Measurements from ENCODE around the gene AKT1S1.

The AKT1S1 gene

DNA sequence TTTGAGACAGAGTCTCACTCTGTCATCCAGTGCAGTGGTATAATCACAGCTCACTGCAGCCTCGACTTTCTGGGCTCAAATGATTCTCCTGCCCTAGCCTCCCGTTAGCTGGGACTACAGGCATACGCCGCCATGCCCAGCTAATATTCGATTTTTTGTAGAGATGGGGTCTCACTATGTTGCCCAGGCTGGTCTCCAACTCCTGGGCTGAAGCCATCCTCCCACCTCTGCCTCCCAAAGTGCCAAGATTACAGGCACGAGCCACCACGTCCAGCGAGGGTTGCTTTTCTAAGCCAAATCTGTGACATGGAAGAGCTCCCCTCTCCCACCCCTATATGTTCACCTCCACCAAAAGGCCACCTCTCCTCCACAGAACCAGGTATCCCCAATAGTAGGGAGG is 40.9 kb upstream of the AKT1S1 start:
- Histone ChIP-seq H3K27me3 (ENCODE audit: control insufficient read depth, insufficient read depth, low read length, poor library complexity, severe bottlenecking) (no peaks in the 10 kb centered on the region), H3K36me3 (ENCODE audit: control insufficient read depth, insufficient read depth, low read length) (peaks cover 19% of the 10 kb centered on the region), H3K9me3 (ENCODE audit: control insufficient read depth, low read length) (no peaks in the 10 kb centered on the region), H3K4me1 (ENCODE audit: control insufficient read depth, insufficient read depth, low read length) (peaks cover 13% of the 10 kb centered on the region), H3K4me3 (ENCODE audit: insufficient read depth, low read depth, low read length) (no peak overlapping the region), H3K27ac (ENCODE audit: insufficient read depth, low read depth, low read length, poor library complexity, severe bottlenecking) (no peak overlapping the region)
- 92% methylated on average over 8 of the region's 8 CpGs for WGBS, 2 experiments

DNA sequence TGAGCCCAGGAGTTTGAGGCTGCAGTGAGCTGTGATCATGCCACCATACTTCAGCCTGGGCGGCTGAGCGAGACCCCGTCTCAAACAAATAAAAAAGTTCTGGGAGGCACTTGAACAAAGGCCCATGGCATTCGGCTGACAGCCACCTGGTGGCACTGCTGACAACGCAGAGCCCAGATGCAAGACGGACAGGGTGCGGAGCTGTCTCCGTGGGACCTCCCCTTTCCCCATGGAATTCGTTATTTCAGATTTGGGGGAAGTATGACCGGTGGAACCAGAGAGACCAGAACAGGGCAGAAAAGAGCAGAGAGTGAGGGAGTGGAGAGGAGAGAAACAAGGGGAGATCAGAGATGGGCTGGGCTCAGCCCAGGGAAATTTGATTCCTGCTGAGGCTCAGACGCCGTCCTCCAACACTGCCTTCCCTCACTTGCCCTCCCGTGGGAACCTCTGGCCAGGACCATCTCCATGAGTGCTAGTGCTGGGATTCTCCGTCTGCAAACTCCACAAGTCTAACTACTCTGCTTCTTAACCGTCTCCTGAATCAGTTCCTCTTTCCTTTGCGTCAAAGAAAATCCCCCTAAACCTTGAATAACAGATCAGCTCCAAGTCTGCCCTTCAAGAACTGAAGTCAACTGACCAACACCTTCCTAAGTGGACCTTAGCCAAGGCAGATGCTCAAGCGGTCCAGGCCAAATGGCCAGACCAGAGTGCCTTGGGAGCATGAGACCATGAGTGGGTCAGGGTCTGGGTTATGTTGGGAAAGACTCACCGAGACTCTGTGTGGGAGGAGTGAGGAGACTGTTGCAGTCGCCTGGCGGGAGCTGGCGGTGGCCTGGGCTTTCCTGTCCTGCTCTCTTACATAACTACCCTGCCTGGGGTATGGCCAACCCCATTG is 39.9 kb upstream of the AKT1S1 start:
- Histone ChIP-seq H3K36me3 (ENCODE audit: control insufficient read depth, insufficient read depth, low read length) (peaks cover 23% of the 10 kb centered on the region), H3K27ac (ENCODE audit: insufficient read depth, low read depth, low read length, poor library complexity, severe bottlenecking) (no peak overlapping the region), H3K4me1 (ENCODE audit: control insufficient read depth, insufficient read depth, low read length) (peaks cover 7% of the 10 kb centered on the region), H3K4me3 (ENCODE audit: insufficient read depth, low read depth, low read length) (no peak overlapping the region), H3K27me3 (ENCODE audit: control insufficient read depth, insufficient read depth, low read length, poor library complexity, severe bottlenecking) (no peaks in the 10 kb centered on the region), H3K9me3 (ENCODE audit: control insufficient read depth, low read length) (no peaks in the 10 kb centered on the region)
- 85 to 87% methylated on average over 21 of the region's 21 CpGs for WGBS, 2 experiments

DNA sequence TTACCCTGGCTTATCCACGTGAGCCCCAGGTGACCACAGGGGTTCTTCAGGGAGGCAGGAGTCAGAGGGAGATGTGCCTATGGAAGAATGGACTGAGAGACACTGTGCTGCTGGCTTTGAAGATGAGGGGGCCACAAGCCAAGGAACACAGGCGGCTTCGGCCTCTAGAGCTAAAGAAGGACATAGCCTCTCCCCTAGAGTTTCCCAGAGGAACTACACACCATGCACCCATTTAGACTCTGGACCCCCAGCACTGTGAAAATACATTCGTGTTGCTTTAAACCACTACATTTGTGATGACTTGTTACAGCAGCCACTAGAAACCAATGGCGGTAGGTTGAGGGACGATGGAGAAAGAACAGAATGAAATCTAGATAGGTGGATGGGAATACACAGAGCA is 38.1 kb upstream of the AKT1S1 start:
- H3K27me3 ChIP-seq (ENCODE audit: control insufficient read depth, insufficient read depth, low read length, poor library complexity, severe bottlenecking), result no peaks in the 10 kb centered on the region
- H3K9me3 ChIP-seq (ENCODE audit: control insufficient read depth, low read length), result no peaks in the 10 kb centered on the region
- peaks cover 23% of the 10 kb centered on the region for H3K36me3 ChIP-seq (ENCODE audit: control insufficient read depth, insufficient read depth, low read length)
- peaks cover 6% of the 10 kb centered on the region for H3K4me1 ChIP-seq (ENCODE audit: control insufficient read depth, insufficient read depth, low read length)
- no peak overlapping the region for H3K4me3 ChIP-seq (ENCODE audit: insufficient read depth, low read depth, low read length)
- WGBS, 2 experiments, result 96 to 97% methylated on average over 6 of the region's 6 CpGs
- H3K27ac ChIP-seq (ENCODE audit: insufficient read depth, low read depth, low read length, poor library complexity, severe bottlenecking), result no peak overlapping the region

DNA sequence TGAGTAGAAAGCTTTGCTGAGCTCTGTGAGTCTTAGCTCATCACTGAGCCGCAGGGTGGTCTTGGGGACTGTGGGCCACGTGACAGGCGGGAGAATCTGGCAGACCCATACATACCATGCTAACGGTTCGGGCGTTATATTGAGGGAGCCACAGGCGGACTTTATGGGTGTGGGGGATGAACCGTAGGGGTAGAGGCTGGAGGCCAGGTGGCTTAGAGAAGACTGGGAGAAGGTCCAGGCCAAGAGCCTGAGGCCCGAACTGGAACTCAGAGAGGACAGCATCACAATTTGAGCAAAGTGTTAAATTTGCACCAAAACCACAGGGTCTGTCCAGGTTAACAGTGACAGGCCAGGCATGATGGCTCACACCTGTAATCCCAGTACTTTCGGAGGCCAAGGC is 36.6 kb upstream of the AKT1S1 start:
- peaks cover 33% of the 10 kb centered on the region for H3K36me3 ChIP-seq (ENCODE audit: control insufficient read depth, insufficient read depth, low read length)
- H3K27me3 ChIP-seq (ENCODE audit: control insufficient read depth, insufficient read depth, low read length, poor library complexity, severe bottlenecking), result no peaks in the 10 kb centered on the region
- H3K4me3 ChIP-seq (ENCODE audit: insufficient read depth, low read depth, low read length), result no peak overlapping the region
- peaks cover 6% of the 10 kb centered on the region for H3K4me1 ChIP-seq (ENCODE audit: control insufficient read depth, insufficient read depth, low read length)
- 95 to 97% methylated on average over 10 of the region's 10 CpGs for WGBS, 2 experiments
- no peaks in the 10 kb centered on the region for H3K9me3 ChIP-seq (ENCODE audit: control insufficient read depth, low read length)
- no peak overlapping the region for H3K27ac ChIP-seq (ENCODE audit: insufficient read depth, low read depth, low read length, poor library complexity, severe bottlenecking)

DNA sequence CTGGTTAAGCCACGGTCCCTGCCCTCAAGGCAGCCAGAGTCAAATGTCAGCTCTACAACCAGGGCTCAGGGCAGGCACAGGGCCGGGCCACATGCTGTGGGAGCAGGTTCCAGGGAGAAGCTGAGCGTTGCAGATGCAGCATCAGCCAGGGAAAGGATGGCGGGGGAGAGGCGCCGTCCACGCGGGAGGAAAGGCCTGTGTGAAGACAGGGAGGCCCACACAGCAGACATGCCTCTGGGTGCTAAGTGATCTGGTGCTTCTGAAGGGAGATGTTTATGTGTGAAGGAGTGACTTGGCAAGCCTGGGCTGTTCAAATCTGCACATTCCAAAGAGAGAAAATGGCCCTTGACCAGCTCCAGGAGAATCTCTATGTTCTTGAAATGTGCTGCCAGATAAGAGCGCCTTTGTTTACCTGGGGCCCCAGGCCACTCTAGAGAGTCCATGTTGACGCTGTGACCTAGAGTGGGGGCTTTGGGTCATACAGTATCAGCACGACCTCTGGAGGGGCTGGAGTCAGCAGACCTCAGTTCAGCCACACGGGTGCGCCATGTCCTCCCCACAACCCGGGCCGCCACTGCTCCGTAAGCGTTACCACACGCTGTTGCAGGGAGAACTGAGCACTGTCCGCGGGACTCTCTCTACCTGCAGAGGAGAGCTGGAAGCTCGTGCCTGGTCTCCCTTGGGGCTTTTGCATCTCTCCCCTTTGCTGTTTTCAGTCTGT is 36.0 kb upstream of the AKT1S1 start:
- Histone ChIP-seq H3K4me1 (ENCODE audit: control insufficient read depth, insufficient read depth, low read length) (peaks cover 6% of the 10 kb centered on the region), H3K36me3 (ENCODE audit: control insufficient read depth, insufficient read depth, low read length) (peaks cover 39% of the 10 kb centered on the region), H3K4me3 (ENCODE audit: insufficient read depth, low read depth, low read length) (no peak overlapping the region), H3K27me3 (ENCODE audit: control insufficient read depth, insufficient read depth, low read length, poor library complexity, severe bottlenecking) (no peaks in the 10 kb centered on the region), H3K9me3 (ENCODE audit: control insufficient read depth, low read length) (no peaks in the 10 kb centered on the region), H3K27ac (ENCODE audit: insufficient read depth, low read depth, low read length, poor library complexity, severe bottlenecking) (no peak overlapping the region)
- 92 to 94% methylated on average over 21 of the region's 21 CpGs for WGBS, 2 experiments

DNA sequence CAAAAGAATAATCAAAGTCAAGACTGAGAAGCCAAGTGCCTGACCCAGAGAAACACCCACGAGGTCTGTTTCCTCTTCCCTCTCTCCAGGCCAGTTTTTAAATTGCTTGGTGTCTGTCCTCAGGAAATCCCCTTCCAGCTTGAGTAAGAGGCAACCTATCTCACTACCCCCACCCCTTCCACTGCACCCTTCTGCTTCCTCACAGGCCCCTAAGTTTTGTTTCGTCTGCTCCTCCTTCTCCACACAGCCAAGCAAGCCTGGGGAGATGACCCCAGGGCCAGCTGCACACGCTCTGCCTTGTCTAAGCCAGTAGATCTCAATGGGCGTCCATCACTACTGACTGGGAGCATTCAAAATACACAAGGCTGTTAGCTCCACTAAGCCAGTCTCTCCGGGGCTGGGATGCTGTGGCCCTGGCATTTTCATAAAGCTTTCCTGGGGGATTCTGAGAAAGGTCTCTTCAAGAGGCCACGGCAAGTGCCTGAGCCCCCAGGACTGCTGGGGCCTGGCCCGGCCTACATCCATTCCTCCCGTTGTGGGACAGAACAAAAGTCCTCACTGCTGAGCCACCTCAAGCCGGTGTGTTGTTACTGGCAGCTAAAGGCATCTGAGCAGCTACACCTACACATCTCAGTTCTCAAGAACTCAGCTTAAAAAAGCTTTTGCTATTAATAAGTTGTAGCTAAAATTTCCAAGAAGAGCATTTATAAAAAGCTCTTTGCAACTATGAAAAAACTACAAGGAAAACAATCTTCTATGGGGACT is 34.4 kb upstream of the AKT1S1 start:
- Histone ChIP-seq H3K27ac (ENCODE audit: insufficient read depth, low read depth, low read length, poor library complexity, severe bottlenecking) (no peak overlapping the region), H3K9me3 (ENCODE audit: control insufficient read depth, low read length) (no peaks in the 10 kb centered on the region), H3K36me3 (ENCODE audit: control insufficient read depth, insufficient read depth, low read length) (peaks cover 53% of the 10 kb centered on the region), H3K27me3 (ENCODE audit: control insufficient read depth, insufficient read depth, low read length, poor library complexity, severe bottlenecking) (no peaks in the 10 kb centered on the region), H3K4me1 (ENCODE audit: control insufficient read depth, insufficient read depth, low read length) (no peaks in the 10 kb centered on the region), H3K4me3 (ENCODE audit: insufficient read depth, low read depth, low read length) (no peak overlapping the region)
- WGBS, 2 experiments, result 78 to 79% methylated on average over 9 of the region's 9 CpGs

DNA sequence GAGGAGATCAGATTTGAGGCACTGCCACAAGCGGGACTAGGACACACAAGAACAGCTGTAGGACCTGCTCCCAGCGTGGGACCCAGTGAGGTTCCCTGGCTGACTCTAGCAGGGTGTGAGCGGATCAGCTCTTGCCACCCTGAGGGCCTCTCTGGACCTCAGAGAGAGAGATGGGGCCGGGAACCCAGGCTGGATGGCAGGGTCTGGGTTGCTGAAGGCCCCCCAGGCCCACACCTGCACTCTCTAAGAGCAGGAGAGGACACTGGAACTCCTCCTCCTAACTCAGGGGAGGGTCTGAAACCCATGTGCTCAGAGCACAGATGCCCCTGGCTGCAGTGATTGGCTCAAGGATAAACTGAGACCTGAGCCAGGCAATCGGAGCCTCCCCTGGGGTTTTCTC is 33.0 kb upstream of the AKT1S1 start:
- no peaks in the 10 kb centered on the region for H3K27me3 ChIP-seq (ENCODE audit: control insufficient read depth, insufficient read depth, low read length, poor library complexity, severe bottlenecking)
- no peak overlapping the region for H3K4me3 ChIP-seq (ENCODE audit: insufficient read depth, low read depth, low read length)
- H3K27ac ChIP-seq (ENCODE audit: insufficient read depth, low read depth, low read length, poor library complexity, severe bottlenecking), result no peak overlapping the region
- H3K9me3 ChIP-seq (ENCODE audit: control insufficient read depth, low read length), result no peaks in the 10 kb centered on the region
- no peaks in the 10 kb centered on the region for H3K4me1 ChIP-seq (ENCODE audit: control insufficient read depth, insufficient read depth, low read length)
- 94 to 96% methylated on average over 5 of the region's 5 CpGs for WGBS, 2 experiments
- H3K36me3 ChIP-seq (ENCODE audit: control insufficient read depth, insufficient read depth, low read length), result peaks cover 49% of the 10 kb centered on the region

DNA sequence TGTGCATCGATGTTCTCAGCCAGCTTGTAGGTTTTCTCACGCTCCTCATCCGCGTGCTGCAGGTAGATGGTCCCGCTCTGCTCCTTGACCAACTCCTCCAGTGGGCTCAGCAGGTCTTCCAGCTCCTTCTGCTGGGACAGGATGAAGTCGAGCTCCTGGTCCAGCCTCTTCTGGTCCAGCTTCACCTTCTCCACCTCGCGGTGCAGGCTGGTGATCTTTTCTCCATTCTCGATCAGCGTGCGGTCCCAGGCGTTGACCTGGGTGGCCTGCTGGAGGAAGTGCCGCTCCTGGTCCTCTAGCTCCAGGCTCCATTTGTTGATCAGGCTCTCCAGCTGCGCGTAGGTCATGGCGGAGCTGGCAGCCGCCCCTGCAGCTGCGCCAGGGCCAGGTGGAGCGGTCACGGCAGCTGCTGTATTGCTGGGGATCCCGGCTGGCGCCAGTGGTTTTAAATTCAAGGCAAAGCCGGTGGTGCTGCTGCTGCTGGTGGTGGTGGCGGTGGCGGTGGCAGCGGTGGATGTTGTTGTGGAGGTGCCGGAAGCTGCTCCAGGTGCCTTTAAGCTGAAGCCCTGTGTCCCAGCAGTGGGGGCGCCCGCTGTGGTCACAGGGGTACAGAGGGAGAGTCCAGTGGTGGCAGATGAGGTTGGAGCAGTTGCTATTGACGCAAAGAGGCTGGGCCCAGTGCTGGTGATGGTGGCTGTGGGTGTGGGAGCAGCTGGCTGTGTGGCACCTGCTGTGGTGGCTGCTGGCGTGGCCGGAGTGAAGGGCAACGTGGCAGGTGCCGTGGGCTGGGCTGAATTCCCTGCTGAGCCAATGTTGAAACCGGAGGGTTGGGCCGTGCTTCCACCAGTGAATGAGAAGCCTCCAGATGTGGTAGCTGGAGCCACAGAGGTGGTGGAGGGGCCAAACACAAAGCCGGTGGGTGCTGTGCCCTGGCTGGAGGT is 31.6 kb upstream of the AKT1S1 start:
- Histone ChIP-seq H3K4me3 (ENCODE audit: insufficient read depth, low read depth, low read length) (no peak overlapping the region), H3K9me3 (ENCODE audit: control insufficient read depth, low read length) (no peaks in the 10 kb centered on the region), H3K4me1 (ENCODE audit: control insufficient read depth, insufficient read depth, low read length) (no peaks in the 10 kb centered on the region), H3K27me3 (ENCODE audit: control insufficient read depth, insufficient read depth, low read length, poor library complexity, severe bottlenecking) (no peaks in the 10 kb centered on the region), H3K36me3 (ENCODE audit: control insufficient read depth, insufficient read depth, low read length) (peaks cover 42% of the 10 kb centered on the region), H3K27ac (ENCODE audit: insufficient read depth, low read depth, low read length, poor library complexity, severe bottlenecking) (no peak overlapping the region)
- WGBS, 2 experiments, result 96 to 97% methylated on average over 37 of the region's 37 CpGs

DNA sequence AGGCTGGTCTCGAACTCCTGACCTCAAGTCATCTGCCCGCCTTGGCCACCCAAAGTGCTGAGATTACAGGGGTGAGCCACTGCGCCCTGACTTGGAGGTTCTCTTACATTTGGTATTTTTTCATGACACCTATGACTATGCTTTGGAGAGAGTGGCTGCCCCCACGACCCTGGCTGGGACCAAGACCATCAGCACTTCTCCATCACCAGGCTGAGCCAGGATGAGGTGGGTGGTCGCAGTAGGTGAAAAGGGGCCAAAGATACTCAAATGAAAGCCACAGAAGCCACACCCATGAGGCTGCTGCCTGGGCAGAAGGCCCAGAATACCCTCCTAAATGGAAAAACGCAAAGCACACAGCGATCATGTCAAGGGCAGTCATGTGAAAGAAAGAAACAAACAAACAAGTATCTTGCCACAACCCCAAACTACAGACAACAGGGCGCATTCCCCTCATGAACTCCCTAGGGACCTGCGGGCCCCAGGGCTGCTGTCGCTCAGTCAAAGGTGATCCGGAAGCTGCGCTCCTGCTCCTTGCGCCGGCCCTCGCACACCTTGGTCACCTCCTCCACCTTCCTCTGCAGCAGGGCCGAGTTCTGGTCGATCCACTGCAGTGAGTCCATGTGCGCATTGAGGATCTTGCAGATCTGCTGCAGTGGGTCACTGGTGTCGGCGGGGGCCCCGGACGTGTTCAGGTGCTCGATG is 30.7 kb upstream of the AKT1S1 start:
- WGBS, 2 experiments, result 96% methylated on average over 23 of the region's 23 CpGs
- Histone ChIP-seq H3K27me3 (ENCODE audit: control insufficient read depth, insufficient read depth, low read length, poor library complexity, severe bottlenecking) (no peaks in the 10 kb centered on the region), H3K27ac (ENCODE audit: insufficient read depth, low read depth, low read length, poor library complexity, severe bottlenecking) (no peak overlapping the region), H3K9me3 (ENCODE audit: control insufficient read depth, low read length) (no peaks in the 10 kb centered on the region), H3K4me3 (ENCODE audit: insufficient read depth, low read depth, low read length) (no peak overlapping the region), H3K4me1 (ENCODE audit: control insufficient read depth, insufficient read depth, low read length) (no peaks in the 10 kb centered on the region), H3K36me3 (ENCODE audit: control insufficient read depth, insufficient read depth, low read length) (peaks cover 39% of the 10 kb centered on the region)

All from ectodermal cell (in vitro differentiated cells).